ENCODE measurements around the gene COG2.

Gene COG2

DNA sequence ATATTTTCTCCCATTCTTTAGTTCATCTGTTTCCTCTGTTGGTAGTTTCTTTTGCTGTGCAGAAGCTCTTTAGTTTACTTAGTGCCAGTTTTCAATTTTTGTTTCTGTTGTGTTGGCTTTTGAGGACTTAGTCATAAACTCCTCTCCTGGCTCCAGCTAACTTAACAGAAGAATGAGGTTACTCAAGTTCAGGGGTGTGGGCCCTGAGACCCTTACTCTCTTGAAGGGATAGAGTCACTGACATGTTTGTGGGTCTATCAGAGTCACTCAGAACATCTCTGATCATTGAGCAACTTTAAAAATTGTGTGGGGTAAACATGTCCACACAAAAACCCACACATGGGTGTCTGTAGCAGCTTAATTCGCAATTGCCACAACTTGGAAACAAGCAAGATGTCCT is 57.4 kb downstream of the COG2 start:
- Histone ChIP-seq H3K79me2 (ENCODE audit: control insufficient read depth, insufficient read depth, low read length, unreplicated experiment) (no peaks in the 10 kb centered on the region), H3K27ac (ENCODE audit: low read depth, low read length) (no peak overlapping the region), H3K27me3 (ENCODE audit: insufficient read depth, low read length) (peaks cover 27% of the 10 kb centered on the region; the same call in 1 of the 2 replicates), H3K4me1 (ENCODE audit: control insufficient read depth, insufficient read depth, low read length, unreplicated experiment) (no peaks in the 10 kb centered on the region), H2AFZ (ENCODE audit: low read length, unreplicated experiment) (no peak overlapping the region), H3K36me3 (ENCODE audit: insufficient read depth, low read length) (no peaks in the 10 kb centered on the region), H3K4me3 (ENCODE audit: low read depth, low read length) (no peak overlapping the region)

DNA sequence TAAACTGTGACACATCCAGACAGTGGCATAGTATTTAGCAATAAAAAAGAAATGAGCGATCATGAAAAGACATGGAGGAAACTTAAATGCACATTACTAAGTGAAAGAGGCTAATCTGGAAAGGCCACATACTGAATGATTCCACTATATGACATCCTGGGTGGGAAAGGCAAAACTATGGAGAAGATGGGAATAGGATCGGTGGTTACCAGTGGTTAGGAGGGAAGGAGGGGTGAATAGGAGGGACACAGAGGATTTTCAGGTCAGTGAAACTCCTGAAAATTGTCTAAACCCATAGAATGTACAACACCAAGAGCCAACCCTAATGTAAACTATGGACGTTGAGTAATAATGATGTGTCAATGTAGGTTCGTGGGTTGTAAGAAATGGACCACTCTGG is 57.9 kb downstream of the COG2 start:
- H3K27me3 ChIP-seq (ENCODE audit: insufficient read depth, low read length) = peaks cover 27% of the 10 kb centered on the region; the same call in 1 of the 2 replicates
- no peaks in the 10 kb centered on the region for H3K4me1 ChIP-seq (ENCODE audit: control insufficient read depth, insufficient read depth, low read length, unreplicated experiment)
- H3K79me2 ChIP-seq (ENCODE audit: control insufficient read depth, insufficient read depth, low read length, unreplicated experiment) = no peaks in the 10 kb centered on the region
- no peak overlapping the region for H2AFZ ChIP-seq (ENCODE audit: low read length, unreplicated experiment)
- H3K4me3 ChIP-seq (ENCODE audit: low read depth, low read length) = no peak overlapping the region
- no peaks in the 10 kb centered on the region for H3K36me3 ChIP-seq (ENCODE audit: insufficient read depth, low read length)
- no peak overlapping the region for H3K27ac ChIP-seq (ENCODE audit: low read depth, low read length)

DNA sequence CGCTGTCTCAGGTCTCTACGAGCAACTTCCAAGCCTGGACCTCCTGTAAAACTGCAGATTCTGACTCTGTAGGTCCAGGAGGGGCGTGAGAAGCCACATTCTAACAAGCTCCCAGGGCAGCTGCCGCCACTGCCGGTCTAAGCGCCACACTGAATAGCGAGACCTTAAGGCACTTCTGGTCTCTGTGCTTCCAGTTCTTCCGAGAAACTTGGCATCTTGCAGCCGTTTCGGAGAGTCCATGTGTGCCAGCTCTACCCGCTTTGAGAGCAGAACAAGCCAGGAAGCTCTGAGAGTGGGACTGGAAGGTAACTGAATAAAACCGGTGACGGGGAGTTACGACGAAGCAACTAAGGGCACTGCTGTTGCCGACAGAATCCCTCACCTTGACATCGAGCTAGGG is 59.2 kb downstream of the COG2 start:
- Histone ChIP-seq H3K36me3 (ENCODE audit: insufficient read depth, low read length) (no peaks in the 10 kb centered on the region), H3K79me2 (ENCODE audit: control insufficient read depth, insufficient read depth, low read length, unreplicated experiment) (no peaks in the 10 kb centered on the region), H3K27ac (ENCODE audit: low read depth, low read length) (no peak overlapping the region), H3K4me1 (ENCODE audit: control insufficient read depth, insufficient read depth, low read length, unreplicated experiment) (no peaks in the 10 kb centered on the region), H3K4me3 (ENCODE audit: low read depth, low read length) (no peak overlapping the region), H3K27me3 (ENCODE audit: insufficient read depth, low read length) (peaks cover 27% of the 10 kb centered on the region; the same call in 1 of the 2 replicates), H2AFZ (ENCODE audit: low read length, unreplicated experiment) (no peak overlapping the region)

DNA sequence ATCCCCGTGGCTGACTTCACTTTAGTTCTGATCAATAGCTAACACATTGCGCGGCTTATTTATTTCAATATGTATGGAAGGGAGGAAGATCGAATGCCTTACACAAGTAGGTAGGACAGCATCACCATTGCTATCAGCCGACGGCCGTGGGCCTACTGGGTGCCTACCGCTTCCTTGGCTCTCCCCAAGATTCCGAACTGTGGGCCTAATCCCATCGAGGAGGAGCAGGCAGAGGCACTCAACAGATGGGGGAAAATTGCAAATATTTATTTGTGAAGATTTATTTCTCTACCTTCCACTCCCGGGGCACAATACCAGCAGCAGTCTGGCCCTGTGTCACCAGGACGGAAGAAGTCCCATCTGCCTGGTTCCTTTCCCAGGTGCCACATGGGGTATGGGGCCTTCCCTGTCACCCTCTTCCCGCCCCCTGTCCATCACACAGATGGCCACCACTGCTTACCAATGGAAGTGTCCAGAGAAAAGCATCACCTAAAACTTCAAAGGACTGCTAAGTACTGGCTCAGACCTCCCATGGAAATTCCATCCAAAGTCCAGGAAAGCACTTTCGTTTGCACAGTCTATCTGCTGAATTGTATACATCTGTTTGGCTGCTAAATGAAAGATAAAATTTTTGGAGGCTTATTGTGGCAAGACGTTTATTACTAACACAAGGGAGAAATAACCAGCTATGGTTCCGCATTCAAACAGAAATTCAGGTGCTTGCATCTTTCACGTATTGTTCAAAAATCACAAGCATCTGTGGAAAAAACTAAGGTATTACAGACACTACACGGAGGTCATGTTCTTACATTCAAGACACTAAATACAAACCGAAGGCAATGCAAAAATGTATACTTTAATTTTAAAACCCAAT is 59.9 kb downstream of the COG2 start:
- Histone ChIP-seq H3K27ac (ENCODE audit: low read depth, low read length) (no peak overlapping the region), H3K27me3 (ENCODE audit: insufficient read depth, low read length) (peaks cover 27% of the 10 kb centered on the region; the same call in 1 of the 2 replicates), H3K36me3 (ENCODE audit: insufficient read depth, low read length) (no peaks in the 10 kb centered on the region), H3K4me3 (ENCODE audit: low read depth, low read length) (no peak overlapping the region), H3K79me2 (ENCODE audit: control insufficient read depth, insufficient read depth, low read length, unreplicated experiment) (no peaks in the 10 kb centered on the region), H2AFZ (ENCODE audit: low read length, unreplicated experiment) (no peak overlapping the region), H3K4me1 (ENCODE audit: control insufficient read depth, insufficient read depth, low read length, unreplicated experiment) (no peaks in the 10 kb centered on the region)

DNA sequence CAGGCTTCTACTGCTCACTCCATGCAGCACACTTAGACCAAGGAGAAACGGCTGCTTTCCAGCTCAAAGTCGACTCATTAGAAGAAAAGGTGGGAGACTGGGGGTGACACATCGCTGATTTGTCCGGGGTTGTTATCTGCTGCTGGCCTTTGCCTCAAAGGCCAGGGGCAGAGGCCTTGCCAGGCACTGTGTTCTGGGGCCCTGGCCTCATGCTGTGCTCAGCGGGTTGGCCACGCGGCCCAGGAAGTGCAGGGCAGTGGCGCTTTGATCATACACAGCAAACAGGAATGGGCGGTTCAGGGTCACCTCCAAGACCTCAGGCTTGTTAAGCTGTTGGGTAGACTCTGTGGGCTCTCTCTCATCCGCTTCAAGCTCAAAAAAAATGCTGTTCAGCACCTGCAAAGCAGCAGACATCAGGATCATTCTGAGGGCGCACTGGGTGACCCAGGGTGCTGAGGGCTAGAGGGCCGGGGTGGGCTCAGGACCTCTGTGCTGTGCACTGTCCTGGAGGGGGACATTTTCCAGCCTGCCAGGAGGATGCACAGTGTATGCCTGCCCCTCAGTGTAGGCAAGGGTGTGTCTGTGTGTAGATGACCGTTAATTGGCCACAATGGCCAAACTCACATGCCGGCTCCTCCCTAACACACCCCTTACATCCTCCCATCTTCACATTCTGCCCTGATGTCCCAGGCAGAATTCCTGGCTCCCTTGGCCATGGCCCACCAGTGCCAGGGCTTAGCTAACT is 60.8 kb downstream of the COG2 start:
- Histone ChIP-seq H3K36me3 (ENCODE audit: insufficient read depth, low read length) (no peaks in the 10 kb centered on the region), H3K27me3 (ENCODE audit: insufficient read depth, low read length) (peaks cover 27% of the 10 kb centered on the region; the same call in 1 of the 2 replicates), H2AFZ (ENCODE audit: low read length, unreplicated experiment) (no peak overlapping the region), H3K4me3 (ENCODE audit: low read depth, low read length) (no peak overlapping the region), H3K79me2 (ENCODE audit: control insufficient read depth, insufficient read depth, low read length, unreplicated experiment) (no peaks in the 10 kb centered on the region), H3K27ac (ENCODE audit: low read depth, low read length) (no peak overlapping the region), H3K4me1 (ENCODE audit: control insufficient read depth, insufficient read depth, low read length, unreplicated experiment) (no peaks in the 10 kb centered on the region)

DNA sequence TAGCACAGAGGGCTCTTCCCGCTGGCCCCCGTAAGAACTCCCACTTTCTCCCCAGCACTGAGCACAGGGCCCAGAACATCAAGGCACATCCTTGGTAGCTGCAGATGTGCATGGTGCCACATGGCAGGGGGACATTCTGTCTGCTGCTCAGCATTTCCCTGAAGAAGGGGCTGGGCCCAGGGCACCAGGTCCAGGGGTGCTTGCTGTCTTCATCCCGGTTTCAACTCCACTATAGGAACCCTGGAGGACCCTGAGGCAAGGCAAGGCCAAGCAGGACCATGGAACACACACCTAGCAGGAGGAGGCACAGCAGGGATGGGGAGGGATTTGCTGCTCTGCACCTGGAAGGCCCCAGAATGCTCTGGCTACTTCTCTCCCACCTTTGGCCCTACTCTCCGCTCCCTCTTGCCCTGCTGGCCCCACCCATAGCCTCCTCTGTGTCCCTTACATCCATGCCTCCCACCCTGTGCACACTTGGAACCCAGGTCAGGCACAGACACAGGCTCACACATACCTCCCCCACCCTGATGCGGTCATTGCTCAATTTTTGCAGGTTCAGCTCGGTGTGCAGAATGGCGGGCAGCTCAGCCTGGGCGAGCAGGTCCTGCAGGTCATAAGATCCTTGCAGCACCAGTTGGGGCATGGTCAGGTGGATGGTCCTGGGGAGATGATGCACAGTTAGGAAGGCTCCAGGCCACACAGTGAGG is 61.6 kb downstream of the COG2 start:
- Histone ChIP-seq H3K79me2 (ENCODE audit: control insufficient read depth, insufficient read depth, low read length, unreplicated experiment) (no peaks in the 10 kb centered on the region), H3K36me3 (ENCODE audit: insufficient read depth, low read length) (no peaks in the 10 kb centered on the region), H3K4me1 (ENCODE audit: control insufficient read depth, insufficient read depth, low read length, unreplicated experiment) (no peaks in the 10 kb centered on the region), H3K27me3 (ENCODE audit: insufficient read depth, low read length) (peaks cover 25% of the 10 kb centered on the region; the same call in 1 of the 2 replicates), H3K4me3 (ENCODE audit: low read depth, low read length) (no peak overlapping the region), H3K27ac (ENCODE audit: low read depth, low read length) (no peak overlapping the region), H2AFZ (ENCODE audit: low read length, unreplicated experiment) (no peak overlapping the region)

DNA sequence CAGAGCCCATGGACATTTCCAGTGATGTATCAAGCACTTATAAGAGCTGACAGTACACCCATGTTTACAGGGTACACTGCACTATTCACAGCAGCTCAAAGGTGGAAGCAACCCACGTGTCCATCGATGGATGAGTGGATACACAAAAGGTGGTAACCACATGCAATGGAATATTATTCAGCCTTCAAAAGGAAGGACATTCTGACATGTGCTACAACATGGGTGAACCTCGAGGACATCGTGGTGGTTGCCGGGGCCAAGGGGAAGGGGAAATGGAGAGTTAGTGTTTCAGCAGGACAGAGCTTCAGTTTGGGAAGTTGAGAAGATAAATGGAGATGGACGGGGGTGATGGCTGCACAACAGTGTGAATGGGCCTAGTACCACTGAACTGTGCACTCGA is 62.5 kb downstream of the COG2 start:
- no peaks in the 10 kb centered on the region for H3K4me1 ChIP-seq (ENCODE audit: control insufficient read depth, insufficient read depth, low read length, unreplicated experiment)
- no peak overlapping the region for H3K4me3 ChIP-seq (ENCODE audit: low read depth, low read length)
- no peaks in the 10 kb centered on the region for H3K36me3 ChIP-seq (ENCODE audit: insufficient read depth, low read length)
- H3K27me3 ChIP-seq (ENCODE audit: insufficient read depth, low read length) = peaks cover 19% of the 10 kb centered on the region; the same call in 1 of the 2 replicates
- H3K27ac ChIP-seq (ENCODE audit: low read depth, low read length) = no peak overlapping the region
- no peak overlapping the region for H2AFZ ChIP-seq (ENCODE audit: low read length, unreplicated experiment)
- no peaks in the 10 kb centered on the region for H3K79me2 ChIP-seq (ENCODE audit: control insufficient read depth, insufficient read depth, low read length, unreplicated experiment)

DNA sequence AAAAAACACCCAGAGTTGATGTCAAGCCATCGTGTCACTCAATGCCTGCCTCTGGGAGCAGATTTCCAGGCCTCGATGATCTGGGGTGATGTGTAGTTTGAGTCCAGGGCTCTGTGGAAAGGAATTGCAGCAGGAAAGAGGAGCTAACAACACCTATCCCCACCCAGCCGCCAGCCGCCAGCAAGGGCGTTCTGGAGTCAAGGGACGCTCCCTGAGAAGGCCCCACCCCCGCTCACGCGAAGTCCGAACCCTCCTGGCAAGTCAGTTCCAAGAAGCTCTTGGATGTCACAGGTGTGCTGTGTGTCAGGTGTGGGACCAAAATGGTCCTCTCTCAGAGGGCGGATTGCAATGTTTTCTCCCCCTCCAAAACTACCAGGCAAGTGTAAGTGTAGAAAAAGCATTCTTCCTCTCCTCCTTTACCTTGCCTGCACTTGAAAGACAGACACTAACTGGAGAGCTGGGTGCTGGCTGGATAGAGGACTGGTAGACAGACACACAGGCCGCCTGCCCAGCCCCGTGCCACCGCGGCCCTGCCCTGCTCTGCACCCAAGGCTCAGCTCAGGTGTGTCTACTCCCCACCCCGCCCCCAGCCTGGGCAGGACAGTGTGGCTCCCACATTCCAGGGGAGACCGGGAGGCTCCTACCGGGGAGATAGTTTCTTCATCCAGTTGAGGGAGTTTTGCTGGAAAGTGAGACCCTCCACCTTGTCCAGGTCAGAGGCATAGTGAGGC is 63.2 kb downstream of the COG2 start:
- H3K27ac ChIP-seq (ENCODE audit: low read depth, low read length) = no peak overlapping the region
- no peak overlapping the region for H2AFZ ChIP-seq (ENCODE audit: low read length, unreplicated experiment)
- peaks cover 12% of the 10 kb centered on the region; the same call in 1 of the 2 replicates for H3K27me3 ChIP-seq (ENCODE audit: insufficient read depth, low read length)
- H3K4me1 ChIP-seq (ENCODE audit: control insufficient read depth, insufficient read depth, low read length, unreplicated experiment) = no peaks in the 10 kb centered on the region
- no peaks in the 10 kb centered on the region for H3K36me3 ChIP-seq (ENCODE audit: insufficient read depth, low read length)
- no peak overlapping the region for H3K4me3 ChIP-seq (ENCODE audit: low read depth, low read length)
- H3K79me2 ChIP-seq (ENCODE audit: control insufficient read depth, insufficient read depth, low read length, unreplicated experiment) = no peaks in the 10 kb centered on the region

DNA sequence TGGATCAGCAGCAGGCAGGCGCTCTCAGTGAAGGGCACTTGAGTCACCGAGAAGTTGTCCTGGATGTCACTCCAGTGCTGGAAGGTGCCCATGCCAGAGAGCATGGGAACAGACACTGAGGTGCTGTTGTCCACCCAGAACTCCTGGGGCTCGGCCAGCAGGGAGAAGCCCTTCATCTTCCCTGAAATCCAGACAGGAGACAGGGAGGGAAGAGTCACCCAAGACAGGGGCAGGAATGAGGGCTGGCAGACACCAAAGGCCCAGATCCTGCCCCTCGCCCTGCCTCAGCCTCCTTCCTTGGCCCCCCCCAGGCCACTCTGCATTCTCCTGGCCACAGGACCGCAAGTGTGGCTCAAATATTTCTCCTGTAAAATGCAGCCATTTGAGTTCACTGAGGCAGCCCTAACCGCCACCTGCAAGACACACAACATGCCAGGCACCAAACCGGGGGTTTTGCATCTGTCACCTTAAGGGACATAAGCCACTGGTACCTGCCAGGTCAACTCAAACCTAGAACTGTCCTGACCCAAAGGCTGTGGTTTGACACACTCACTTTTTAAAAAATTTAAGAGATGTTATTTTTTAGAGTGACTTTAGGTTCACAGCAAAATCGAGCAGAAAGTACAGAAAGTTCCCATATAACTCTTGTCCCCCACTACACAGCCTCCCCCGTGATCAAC is 63.9 kb downstream of the COG2 start:
- no peak overlapping the region for H2AFZ ChIP-seq (ENCODE audit: low read length, unreplicated experiment)
- H3K27me3 ChIP-seq (ENCODE audit: insufficient read depth, low read length) = peaks cover 12% of the 10 kb centered on the region; the same call in 1 of the 2 replicates
- no peaks in the 10 kb centered on the region for H3K4me1 ChIP-seq (ENCODE audit: control insufficient read depth, insufficient read depth, low read length, unreplicated experiment)
- no peak overlapping the region for H3K4me3 ChIP-seq (ENCODE audit: low read depth, low read length)
- no peaks in the 10 kb centered on the region for H3K36me3 ChIP-seq (ENCODE audit: insufficient read depth, low read length)
- no peak overlapping the region for H3K27ac ChIP-seq (ENCODE audit: low read depth, low read length)
- H3K79me2 ChIP-seq (ENCODE audit: control insufficient read depth, insufficient read depth, low read length, unreplicated experiment) = no peaks in the 10 kb centered on the region

Measured in ACC112 (cell line).